T-helper 1 cell treated with Interleukin-12 subunit alpha and Interleukin-12 subunit beta and Interleukin-4 antibody, amounts not matched to agents 30 ng/mL and 1 ng/mL, for 36 hours (primary cell): ENCODE results near the gene DDX10. TPM values are rescaled to one million over a fixed set of nuclear protein-coding genes. Genes with fewer than 3 reads are reported as not detected.
"Not testable (repeated sequence)": the region's sequence is repeated elsewhere in the genome, so short reads cannot be mapped to it uniquely, and the experiment has no call there.

Source experiments
- intact Hi-C: fragments of 100-400 bp; cut with micrococcal nuclease; formaldehyde crosslinking; loops from one replicate; pipeline ENCODE4 v1.15.1; 2024
- total RNA-seq: library from RNA; stranded (reverse); gene quantifications from 2 replicates; pipeline ENCODE4 v1.2.3, GENCODE V29; 2022

The DDX10 gene
- total RNA-seq, 1 donor from 2014 or later = 38.3 TPM

GRCh38 chr11:108766596-108767173 is 101.8 kb downstream of the DDX10 start:
- intact Hi-C loops = no loop called here

DNA sequence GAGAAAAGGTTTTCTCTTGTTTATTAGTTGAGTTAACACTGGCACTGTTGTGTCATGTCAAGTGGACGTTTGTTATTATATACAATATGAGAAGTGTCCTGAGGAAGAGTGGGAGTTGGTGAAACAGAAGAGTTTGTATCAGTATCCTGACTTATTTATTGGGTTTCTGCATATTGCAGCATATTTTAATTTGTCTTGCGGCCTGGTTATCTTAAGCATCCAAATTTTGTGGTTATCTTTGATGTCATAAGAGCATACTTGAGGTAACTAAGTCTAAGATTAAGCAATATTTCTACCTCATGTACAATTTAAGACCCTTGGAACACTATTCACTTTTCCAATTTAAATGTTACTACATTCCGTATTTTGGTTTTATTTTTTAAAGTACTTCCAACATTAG is 103.5 kb downstream of the DDX10 start:
- intact Hi-C loops = no loop called here

- intact Hi-C loops = no loop called here
Measured at GRCh38 chr11:108768964-108769363, 104.1 kb downstream of the DDX10 start.

DNA sequence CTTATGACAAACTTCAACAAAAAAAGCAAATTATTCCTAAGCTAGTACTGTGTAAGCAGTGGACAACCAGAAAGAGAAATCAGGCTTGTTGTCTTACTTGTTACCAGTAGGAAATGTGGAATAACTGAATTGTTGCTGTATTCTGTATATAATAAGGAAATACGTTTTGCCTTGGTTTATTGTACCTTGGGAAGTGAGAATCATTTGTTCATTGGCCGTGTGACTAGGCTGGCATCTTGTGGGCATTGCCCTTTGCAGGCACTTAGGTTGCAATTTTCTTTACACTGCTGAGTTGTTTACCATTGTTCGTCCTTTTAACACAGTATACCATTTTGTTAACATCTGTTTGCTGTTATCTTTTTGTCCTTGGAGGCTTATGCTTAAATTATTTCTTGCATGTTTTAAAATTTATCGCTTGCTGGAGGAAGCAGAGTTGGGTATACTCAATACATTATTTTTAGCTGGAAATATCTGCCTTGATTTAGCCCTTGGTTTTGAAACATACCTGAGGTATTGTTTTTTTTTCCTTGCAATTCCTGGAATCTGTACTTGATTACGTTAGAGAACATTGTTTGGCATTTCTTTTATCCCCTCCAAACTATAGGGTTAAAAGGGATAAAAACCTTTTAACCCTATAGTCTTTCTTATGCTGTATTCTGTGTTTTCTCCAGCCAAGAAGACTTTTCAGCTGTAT is 109.3 kb downstream of the DDX10 start:
- intact Hi-C loops = no loop called here

DNA sequence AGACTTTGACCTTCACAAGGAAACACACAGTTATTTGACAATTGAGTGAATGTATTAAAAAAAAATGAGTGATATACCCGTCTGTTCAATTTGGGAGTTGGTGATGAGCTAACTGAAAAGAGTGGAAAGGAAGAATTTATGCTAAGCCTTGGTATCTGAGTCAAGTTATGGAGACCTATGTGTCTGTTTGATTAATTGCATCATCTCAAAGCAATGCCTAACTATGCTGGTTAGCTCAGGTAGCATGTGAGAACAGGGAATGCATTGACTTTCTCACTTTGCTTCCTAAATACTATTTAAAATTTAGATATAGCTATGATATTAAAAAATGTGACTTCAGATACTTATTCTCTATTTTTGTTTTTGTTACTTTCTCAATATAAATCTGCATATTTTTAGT is 110.5 kb downstream of the DDX10 start:
- intact Hi-C loops = no loop called here

GRCh38 chr11:108779147-108779546 is 114.3 kb downstream of the DDX10 start:
- intact Hi-C loops = not testable (repeated sequence)

- intact Hi-C loops = no loop called here
Measured at GRCh38 chr11:108780119-108780518, 115.2 kb downstream of the DDX10 start.

GRCh38 chr11:108781946-108782345 is 117.1 kb downstream of the DDX10 start:
- intact Hi-C loops = no loop called here

- intact Hi-C loops = no loop called here
Measured at GRCh38 chr11:108786281-108786990, 121.6 kb downstream of the DDX10 start.

GRCh38 chr11:108787105-108787504 is 122.2 kb downstream of the DDX10 start:
- intact Hi-C loops = no loop called here

GRCh38 chr11:108788565-108789199 is 123.8 kb downstream of the DDX10 start:
- intact Hi-C loops = loop anchor here (1.0 to 2.0 kb wide), 2 partner anchors 83 to 908 kb away; no protein-coding TSS in a partner anchor

DNA sequence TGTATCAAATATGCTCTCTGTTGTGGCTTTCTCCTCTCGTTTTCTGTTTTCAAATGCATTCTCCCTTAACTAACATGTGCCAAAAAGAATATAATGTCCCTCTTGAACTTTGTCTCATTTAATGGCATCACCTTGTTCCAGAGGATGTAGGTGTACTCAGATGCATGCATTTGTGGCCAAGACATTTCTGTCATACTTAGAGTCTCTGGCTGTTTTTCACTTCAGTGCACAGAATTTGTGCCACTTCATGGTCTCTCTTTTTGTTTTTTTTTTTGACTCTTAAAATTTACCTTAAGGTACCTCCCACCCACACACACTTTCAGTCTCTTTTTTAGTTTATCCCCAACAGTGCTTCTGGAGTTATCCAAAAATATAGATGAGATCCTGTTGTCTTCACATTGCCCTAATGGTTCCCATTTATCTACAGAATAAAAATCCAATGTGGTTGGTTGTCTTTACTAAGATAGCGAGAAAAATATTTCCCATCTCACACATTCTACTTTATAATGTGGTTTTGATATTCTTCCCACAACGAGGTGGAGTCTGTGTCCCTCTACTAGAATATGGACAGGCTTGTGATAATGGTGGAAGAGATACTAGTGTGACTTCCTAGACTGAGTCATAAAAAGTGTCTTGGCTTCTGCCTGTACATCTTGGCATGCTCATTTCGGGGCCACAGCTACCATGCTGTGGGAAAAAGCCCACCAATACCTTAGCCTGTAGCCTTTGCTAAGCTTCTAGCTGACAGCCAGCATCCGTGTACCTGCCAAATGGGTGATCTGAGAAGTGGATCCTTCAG is 125.8 kb downstream of the DDX10 start:
- intact Hi-C loops = no loop called here

DNA sequence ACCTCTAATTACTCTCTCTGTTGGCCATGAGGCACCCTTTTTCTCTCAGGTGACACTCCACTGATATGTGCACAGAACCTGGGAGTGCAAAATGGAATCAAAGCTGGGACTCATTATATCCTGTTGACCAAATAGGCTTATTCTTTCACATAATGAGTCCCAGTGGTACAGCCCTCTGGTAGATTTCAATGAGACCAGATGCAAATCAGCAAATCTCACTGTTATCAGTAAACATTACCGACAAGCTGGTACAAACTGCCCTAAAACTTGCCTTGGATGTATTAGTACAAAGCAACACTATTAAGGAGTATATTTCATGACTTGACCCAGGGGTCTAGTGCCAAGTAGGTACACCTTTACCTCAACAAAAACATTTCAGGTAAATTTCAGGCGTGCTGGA is 128.3 kb downstream of the DDX10 start:
- intact Hi-C loops = no loop called here

GRCh38 chr11:108793611-108794010 is 128.7 kb downstream of the DDX10 start:
- intact Hi-C loops = no loop called here

DNA sequence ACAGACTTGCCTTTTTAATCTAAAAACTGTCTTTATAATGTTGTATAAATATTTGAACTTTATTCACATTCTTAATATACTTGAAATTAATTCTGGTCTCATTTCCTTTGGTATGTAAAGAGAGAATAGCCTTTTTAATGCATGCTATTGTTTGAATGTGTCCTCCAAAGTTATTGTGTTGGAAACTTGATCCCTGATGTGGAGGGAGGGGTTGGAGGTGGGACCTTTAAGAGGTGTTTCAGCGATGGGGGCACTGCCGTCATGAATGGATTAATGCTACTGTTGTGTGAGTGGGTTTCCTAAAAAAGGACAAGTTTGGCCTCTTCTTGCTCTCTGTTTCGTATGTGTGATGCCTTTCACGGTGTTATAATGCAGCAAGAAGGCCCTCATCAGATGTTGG is 131.7 kb downstream of the DDX10 start:
- intact Hi-C loops = no loop called here

DNA sequence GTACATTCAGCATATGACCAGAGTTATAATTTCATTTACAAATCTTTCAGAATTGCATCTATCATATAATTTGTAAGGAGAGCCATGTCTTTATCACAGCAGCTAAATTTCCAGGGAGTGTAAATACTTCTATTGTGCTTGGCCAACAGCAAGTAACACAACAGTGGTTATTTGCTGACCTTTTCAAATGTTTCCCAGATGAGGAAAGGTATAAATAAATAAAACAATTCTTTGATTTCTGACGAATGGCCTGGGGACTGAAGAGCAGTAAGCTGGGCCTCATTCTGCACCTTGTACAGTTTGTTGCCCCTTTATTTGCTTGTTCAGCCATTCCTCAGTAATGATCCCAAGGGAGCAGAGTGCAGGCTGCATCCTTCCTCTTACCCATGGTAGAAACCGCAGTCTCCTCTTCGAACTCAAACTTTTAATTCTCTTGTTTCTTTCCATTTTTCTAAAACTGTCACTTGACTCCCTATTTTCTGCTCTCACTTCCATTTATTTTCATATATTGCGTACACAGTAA is 132.8 kb downstream of the DDX10 start:
- intact Hi-C loops = no loop called here

- intact Hi-C loops = no loop called here
Measured at GRCh38 chr11:108802492-108802891, 137.6 kb downstream of the DDX10 start.

DNA sequence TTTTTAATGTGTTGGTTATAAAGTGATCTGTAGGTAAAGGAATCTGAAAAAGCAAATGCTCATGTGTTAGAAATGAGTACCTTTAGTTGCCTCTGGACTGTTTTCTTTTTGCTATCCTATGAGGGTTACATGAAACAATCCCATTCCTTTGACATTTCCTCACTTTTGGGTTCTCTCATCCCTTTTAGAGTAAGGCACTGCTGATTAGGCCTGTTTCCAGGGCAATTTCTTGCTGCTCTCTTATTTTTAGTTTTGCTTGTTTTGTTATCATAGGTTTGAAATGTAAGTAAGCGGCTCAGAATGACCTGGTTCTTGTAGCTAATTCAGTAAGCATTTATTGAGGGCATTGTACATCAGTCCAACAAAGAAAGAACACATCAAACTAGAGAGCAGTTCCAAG is 138.9 kb downstream of the DDX10 start:
- intact Hi-C loops = no loop called here

DNA sequence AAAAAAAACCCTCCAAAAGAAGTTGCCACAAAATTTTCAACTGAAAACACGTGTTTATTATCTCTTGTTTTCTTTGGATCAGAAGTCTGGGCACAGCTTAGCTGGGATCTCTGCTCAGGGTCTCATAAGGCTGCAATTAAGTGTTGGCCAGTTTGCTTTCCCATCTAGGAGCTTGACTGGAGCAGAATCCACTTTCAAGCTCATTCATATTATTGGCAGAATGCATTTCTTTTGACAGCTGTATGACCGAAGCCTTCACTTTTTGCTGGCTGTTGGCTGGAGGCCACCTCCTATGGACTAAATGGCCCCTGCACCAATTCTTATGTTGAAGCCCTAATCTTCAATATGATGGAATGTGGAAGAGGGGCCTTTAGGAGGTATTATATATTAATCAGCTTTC is 139.6 kb downstream of the DDX10 start:
- intact Hi-C loops = no loop called here

GRCh38 chr11:108805030-108805429 is 140.2 kb downstream of the DDX10 start:
- intact Hi-C loops = no loop called here

- intact Hi-C loops = no loop called here
Measured at GRCh38 chr11:108807262-108807661, 142.4 kb downstream of the DDX10 start.
